ENCODE data around the gene IL15RA.
"Not testable (repeated sequence)": the region's sequence is repeated elsewhere in the genome, so short reads cannot be mapped to it uniquely, and the experiment has no call there.

The IL15RA gene

DNA sequence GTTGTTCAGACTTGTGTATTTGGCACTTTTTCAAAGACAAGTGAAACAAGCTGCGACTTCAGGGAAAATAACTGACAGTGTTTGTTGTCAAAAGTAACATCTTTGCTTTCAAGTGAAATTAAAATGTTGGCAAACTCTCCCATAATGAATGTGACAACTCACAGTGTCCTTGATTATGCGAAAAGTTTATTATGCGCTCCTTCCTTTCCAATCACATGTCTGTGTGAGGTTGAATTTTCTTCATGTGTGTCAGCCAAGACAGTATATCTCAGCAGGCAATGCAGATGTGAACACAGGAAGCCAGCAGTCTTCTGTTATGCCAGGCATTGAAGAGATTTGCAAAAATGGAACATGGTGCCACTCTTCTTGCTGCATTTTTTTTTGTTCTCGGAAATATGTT lies 58.6 kb downstream of the IL15RA start:
- no peak for DNase-seq

DNA sequence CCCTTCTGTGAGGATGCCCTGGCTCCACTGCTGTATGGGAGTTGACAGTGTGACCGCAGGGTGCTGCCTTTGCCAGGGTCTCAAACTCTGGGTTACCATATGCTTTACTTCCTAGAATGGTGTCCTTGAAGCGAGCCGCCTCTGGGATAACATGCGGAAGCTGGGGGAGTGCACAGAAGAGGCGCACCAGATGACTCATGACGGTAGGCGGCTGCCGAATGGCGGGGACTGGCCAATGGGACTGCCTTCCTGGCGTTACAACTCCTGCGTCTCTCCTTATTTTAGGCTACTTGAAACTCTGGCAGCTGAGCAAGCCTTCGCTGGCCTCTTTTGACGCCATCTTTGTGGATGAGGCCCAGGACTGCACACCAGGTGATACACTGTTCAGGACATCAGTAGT lies 60.0 kb downstream of the IL15RA start:
- no peak for DNase-seq

DNA sequence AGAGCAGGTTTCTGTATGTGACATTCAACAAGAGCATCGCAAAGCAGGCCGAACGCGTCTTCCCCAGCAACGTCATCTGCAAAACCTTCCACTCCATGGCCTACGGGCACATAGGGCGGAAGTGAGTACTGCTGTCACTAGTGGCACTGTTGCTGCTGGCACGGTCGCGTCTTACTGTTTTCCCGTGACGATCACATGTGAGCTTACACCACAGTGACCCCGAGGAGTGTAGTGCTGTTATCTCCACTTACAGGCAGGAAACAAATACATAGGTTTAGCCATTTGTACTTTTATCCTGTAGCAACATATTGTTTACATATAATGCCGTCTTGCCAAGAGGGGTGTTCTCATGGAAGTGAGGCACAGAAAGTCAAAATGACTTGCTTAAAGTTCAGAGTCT lies 61.9 kb downstream of the IL15RA start:
- DNase-seq, result no peak

DNA sequence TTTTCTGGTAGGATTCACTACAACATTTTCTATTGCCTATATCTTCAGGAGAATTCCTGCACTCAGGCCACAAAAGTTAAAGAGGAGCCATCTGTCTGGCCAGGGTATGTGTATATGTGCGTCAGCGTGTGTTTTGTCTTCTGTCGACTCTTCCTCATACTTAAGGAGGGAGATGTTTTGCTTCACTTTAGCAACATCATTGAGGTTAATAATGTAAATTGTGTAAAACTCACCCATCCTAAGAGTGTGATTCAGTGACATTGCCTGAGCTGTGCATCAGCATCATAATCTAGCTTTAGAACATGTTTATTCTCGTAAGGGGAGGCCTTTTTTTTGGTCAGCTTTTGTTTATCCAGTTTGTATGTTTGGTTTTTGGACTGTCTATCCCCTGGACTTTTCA lies 63.6 kb downstream of the IL15RA start:
- no peak for DNase-seq

DNA sequence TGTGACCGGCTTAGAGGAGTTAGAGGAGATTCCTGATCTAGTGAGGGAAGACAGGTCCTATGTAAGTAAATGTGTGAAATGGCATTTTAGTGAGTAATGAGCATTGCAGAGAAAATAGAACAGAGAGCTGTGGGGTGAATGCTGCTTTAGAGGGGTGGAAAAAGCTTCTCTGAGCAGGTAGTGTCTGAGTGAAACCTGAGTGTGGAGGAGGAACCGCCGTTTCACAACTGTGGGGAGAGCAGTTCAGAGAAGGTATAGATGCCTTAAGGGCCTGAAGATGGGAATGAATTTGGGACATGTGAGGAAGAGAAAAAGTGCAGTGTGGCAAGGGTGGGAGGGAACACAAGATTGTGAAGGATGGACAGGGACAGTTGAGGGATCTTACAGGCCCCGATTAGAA lies 65.7 kb downstream of the IL15RA start:
- no peak for DNase-seq

DNA sequence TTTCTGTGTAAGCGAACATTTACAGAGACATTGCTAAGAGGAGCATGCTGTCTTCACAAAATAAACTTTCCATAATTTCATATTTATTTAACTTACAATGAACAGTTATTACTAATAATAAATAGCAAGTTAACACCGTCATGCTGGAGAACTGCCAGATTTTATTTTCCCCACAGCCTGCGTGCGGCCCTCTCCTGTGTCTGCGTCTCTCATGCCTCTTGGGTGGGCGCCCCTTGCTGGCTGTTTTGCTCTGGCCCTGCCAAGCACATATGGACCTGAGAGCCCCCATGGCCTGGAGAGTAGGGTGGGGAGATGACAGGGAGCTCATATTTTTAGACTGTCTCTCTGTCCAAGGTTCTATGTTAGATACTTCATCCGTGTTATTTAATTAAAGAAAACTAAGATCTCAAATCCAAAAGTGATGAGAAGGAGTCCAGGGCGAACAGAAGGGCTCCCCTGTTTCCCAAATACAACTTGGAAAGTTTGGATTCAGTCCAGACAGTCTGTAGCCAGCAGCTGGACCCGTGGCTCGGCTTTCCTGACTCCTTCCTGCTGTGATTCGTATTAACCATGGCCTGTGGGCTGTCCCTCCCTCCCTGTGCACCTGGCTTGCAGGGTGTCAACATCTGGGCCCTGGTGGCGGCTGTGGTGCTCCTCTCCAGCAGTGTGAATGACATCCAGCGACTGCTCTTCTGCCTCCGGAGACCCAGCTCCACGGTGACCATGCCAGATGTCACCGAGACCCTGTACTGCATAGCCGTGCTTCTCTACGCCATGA lies 66.8 kb downstream of the IL15RA start:
- peak; percentile 63 for DNase-seq

DNA sequence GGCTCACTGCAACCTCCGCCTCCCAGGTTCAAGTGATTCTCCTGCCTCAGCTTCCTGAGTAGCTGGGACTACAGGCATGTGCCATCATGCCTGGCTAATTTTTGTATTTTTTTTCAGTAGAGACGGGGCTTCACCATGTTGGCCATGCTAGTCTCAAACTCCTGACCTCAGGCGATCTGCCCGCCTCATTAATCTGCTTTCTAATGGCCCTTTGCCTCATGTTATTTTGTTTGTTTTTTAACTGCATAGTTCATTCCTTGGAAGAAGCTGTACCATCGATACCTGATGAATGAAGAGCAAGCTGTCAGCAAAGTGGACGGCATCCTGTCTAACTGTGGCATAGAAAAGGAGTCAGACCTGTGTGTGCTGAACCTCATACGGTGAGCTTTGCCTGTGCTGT lies 68.7 kb downstream of the IL15RA start:
- not testable (repeated sequence) for DNase-seq

DNA sequence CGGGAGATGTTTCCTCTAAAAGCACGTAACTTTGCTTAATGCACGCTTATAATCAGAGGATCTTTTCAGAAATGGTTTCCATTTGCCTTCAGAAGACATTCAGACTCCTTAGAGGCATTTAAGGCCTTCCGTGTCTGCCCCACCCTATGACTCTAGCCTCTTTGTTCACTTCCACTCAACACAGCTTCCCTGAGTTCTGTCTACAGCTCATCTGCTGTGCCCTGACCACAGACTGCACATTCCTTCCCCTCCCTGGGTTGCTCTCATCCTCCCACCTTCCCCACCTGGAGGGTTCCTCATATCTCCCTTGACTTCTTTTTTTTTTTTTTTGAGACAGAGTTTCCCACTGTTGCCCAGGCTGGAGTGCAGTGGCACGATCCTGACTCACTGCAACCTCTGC lies 70.7 kb downstream of the IL15RA start:
- no peak for DNase-seq

DNA sequence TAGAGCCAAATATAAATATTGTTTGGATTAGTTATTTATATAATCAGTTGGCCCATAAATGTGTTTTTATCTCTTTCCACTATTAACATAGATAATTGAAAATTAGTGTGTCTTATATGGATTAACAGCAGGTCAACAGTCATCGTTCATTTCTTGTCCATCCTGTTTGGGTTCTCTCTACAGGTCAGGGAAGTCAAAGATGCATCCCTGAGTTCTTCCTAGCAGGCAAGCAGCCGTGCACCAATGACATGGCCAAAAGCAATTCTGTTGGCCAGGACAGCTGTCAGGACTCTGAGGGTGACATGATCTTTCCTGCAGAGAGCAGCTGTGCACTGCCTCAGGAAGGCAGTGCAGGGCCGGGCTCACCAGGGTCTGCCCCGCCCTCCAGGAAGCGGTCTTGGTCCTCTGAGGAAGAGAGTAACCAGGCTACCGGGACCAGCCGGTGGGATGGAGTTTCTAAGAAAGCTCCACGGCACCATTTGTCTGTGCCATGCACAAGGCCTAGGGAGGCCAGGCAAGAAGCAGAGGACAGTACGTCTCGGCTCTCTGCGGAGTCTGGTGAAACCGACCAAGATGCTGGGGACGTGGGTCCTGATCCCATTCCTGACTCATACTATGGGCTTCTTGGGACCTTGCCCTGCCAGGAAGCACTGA lies 71.4 kb downstream of the IL15RA start:
- DNase-seq, result no peak

DNA sequence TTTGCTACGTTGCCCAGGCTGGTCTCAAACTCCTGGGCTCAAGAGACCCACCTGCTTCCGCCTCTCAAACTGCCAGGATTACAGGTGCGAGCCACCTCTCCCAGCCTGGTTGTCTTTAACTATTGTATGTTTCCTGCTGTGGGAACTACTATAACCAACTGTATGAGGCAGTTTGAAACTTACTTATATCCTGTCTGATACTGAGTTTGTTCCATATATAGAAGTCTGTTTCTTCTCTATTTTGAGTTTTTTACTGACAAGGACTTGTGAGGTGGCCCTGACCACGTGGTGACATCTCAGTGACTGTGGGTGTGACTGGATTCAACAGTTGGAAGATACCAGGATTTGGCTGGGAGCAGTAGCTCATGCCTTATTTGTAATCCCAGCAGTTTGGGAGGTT lies 73.1 kb downstream of the IL15RA start:
- no peak for DNase-seq

DNA sequence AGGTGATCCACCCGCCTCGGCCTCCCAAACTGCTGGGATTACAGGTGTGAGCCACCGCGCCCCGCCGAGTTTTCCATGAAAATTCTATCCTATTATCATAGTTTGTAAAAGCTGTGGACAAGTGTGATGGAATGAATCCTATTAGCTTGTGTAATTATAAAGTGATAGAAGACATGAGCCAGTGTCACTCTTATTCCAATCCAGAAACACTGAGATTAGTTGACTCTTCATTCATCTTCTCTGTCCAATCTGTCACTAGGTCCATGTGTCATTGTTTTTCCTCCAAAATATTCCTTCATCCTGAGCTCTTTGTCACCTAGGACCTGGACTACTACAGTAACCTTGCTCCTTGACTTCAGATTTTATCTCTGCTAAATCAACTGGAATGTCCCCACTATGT lies 73.8 kb downstream of the IL15RA start:
- no peak for DNase-seq

DNA sequence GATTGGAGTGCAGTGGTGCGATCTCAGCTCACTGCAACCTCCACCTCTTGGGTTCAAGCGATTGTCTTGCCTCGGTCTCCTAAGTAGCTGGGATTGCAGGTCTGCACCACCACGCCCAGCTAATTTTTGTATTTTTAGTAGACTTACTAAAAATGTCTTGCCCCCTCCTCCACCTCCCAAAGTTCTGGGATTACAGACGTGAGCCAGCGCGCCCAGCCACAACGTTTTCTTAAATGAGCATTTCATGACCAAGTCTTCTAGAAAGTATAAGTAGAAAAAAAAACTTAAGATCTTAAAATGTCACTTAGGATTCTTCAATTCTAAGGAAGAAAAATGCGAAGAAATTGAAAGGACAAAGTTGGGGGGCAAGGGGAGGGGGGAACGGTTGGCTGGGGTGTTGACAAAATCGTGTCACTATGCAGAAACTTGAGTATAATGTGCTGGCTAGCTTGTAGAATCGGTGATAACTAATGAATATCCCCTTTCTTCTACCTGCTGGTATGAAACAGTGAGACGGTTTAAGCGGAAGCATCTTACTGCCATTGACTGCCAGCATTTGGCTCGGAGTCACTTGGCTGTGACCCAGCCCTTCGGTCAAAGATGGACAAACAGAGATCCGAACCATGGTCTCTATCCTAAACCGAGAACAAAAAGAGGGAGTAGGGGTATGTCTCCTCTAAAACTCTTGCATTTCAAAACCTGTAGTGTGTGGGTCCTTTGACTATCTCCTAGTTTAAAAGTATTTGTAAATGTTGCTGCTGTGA lies 74.7 kb downstream of the IL15RA start:
- DNase-seq, result no peak
